ENCODE results near the gene ABTB2.

The ABTB2 gene

GRCh38 chr11:34105079-34105956 lies 252.5 kb downstream of the ABTB2 start, which contains the start of gene NAT10:
TSS of gene NAT10 (plus strand) at chr11:34105629. CDS start at chr11:34108226, 2,597 bp downstream.
- peak; percentile 97 for DNase-seq (ENCODE audit: low read depth)

- no peak for DNase-seq (ENCODE audit: low read depth)
These were observed 253.1 kb downstream of the ABTB2 start for GRCh38 chr11:34104680-34105078.

Measured in T-helper 22 cell (primary cell).